A549 (cell line): Measurements from ENCODE around the gene CCDC87. TPM values are rescaled to one million over a fixed set of nuclear protein-coding genes. Genes with fewer than 3 reads are reported as not detected.
"Not testable (repeated sequence)": the region's sequence is repeated elsewhere in the genome, so short reads cannot be mapped to it uniquely, and the experiment has no call there.

Experiments
- ATAC-seq, 2 experiments: fragments of 200-7000 bp in 1 of 2; fragments of >200 bp in 1 of 2; cut with Nextera tagmentation in 1 of 2; cut with Tn5 transposase in 1 of 2; 3 replicates each; pipeline versions ENCODE4 v1.8.0 to v1.9.1; 2018 to 2020; ENCODE audit warnings: mild to moderate bottlenecking in 1 of 2, moderate library complexity in 1 of 2
- CTCF ChIA-PET: fragments of 300-600 bp; sonication (Branson Sonifier 250); formaldehyde crosslinking; extraction: SDS; loops from one replicate; lab custom pipeline; 2021; ENCODE audit warnings: antibody characterized with exemption, inconsistent platforms; lab: Yijun Ruan, JAX
- POLR2A ChIA-PET: fragments of 350-600 bp; formaldehyde crosslinking; extraction: SDS; loops from one replicate; lab custom pipeline; 2021; ENCODE audit warnings: antibody characterized with exemption, inconsistent platforms; lab: Yijun Ruan, JAX
- DNase-seq, 2 experiments: peaks; one replicate each; pipeline versions ENCODE4 v3.0.0 to v3.0.0-alpha.2; 2011 to 2016; ENCODE audit warnings: low read depth in 1 of 2, low spot score in 1 of 2
- FAIRE-seq: peaks from 2 replicates; lab custom pipeline; 2011; peaks lifted over from hg19 to GRCh38; lab: Jason Lieb, UNC
- H3K27ac ChIP-seq, 2 experiments: fragments of >200 bp; sonication (Bioruptor Twin); formaldehyde crosslinking; 3 replicates each; pipeline ENCODE4 v1.5.1; 2016 to 2017
- H3K4me1 ChIP-seq: fragments of >200 bp; sonication (Bioruptor Twin); formaldehyde crosslinking; 3 replicates; pipeline ENCODE4 v1.6.1; 2016
- H3K4me2 ChIP-seq: fragments of >200 bp; sonication (Bioruptor Twin); formaldehyde crosslinking; 3 replicates; pipeline ENCODE4 v1.6.1; 2016
- H3K4me3 ChIP-seq: fragments of >200 bp; sonication (Bioruptor Twin); formaldehyde crosslinking; 3 replicates; pipeline ENCODE4 v1.5.1; 2016
- H3K9me3 ChIP-seq: fragments of >200 bp; sonication (Bioruptor Twin); formaldehyde crosslinking; 3 replicates; pipeline ENCODE4 v1.6.1; 2016
- CBX2 ChIP-seq: fragments of 200-600 bp; sonication (generic); IDR thresholded peaks from 2 replicates; pipeline ENCODE4 v1.6.1; 2016; ENCODE audit warnings: low read depth, mild to moderate bottlenecking, borderline replicate concordance
- CBX8 ChIP-seq: fragments of 200-600 bp; sonication (generic); IDR thresholded peaks from 2 replicates; pipeline ENCODE4 v1.6.1; 2016
- CHD2 ChIP-seq: fragments of 150-350 bp; IDR thresholded peaks from 2 replicates; pipeline ENCODE4 v1.6.1; 2014; ENCODE audit warnings: low read length; ENCODE audit not compliant: partially characterized antibody
- ESRRA ChIP-seq: fragments of 150-350 bp; IDR thresholded peaks from 2 replicates; pipeline ENCODE4 v1.6.1; 2014; ENCODE audit warnings: mild to moderate bottlenecking, low read length, borderline replicate concordance
- GATA3 ChIP-seq: IDR thresholded peaks from 2 replicates; pipeline ENCODE4 v1.6.1; 2012; ENCODE audit warnings: borderline replicate concordance
- HDAC2 ChIP-seq: fragments of 200-600 bp; sonication (generic); IDR thresholded peaks from 2 replicates; pipeline ENCODE4 v1.6.1; 2016
- HEYL ChIP-seq: fragments of 250-450 bp; sonication (Bioruptor Pico); IDR thresholded peaks from 2 replicates; pipeline ENCODE4 v1.8.0; 2021; ENCODE audit warnings: mild to moderate bottlenecking, moderate library complexity
- HOXB13 ChIP-seq: fragments of 250-450 bp; sonication (Bioruptor Pico); IDR thresholded peaks from 2 replicates; pipeline ENCODE4 v1.5.0; 2020; ENCODE audit warnings: low read depth, mild to moderate bottlenecking, moderate library complexity
- KDM5A ChIP-seq: fragments of 200-600 bp; sonication (generic); IDR thresholded peaks from 2 replicates; pipeline ENCODE4 v1.6.1; 2016; ENCODE audit warnings: antibody characterized with exemption, mild to moderate bottlenecking
- MAZ ChIP-seq: fragments of 150-350 bp; IDR thresholded peaks from 2 replicates; pipeline ENCODE4 v1.6.1; 2014; ENCODE audit warnings: antibody characterized with exemption, low read depth, low read length, borderline replicate concordance
- NR3C1 ChIP-seq: fragments of >200 bp; sonication (Bioruptor Twin); formaldehyde crosslinking; IDR thresholded peaks from 3 replicates; pipeline ENCODE4 v1.6.1; 2017
- PHF8 ChIP-seq: fragments of 200-600 bp; sonication (generic); IDR thresholded peaks from 2 replicates; pipeline ENCODE4 v1.6.1; 2016; ENCODE audit warnings: low read depth, mild to moderate bottlenecking, antibody characterized with exemption, moderate library complexity, borderline replicate concordance
- RNF2 ChIP-seq: fragments of 200-600 bp; sonication (generic); IDR thresholded peaks from 2 replicates; pipeline ENCODE4 v1.6.1; 2016; ENCODE audit warnings: low read depth, mild to moderate bottlenecking, antibody characterized with exemption, moderate library complexity, borderline replicate concordance
- SMC3 ChIP-seq: fragments of >200 bp; sonication (Bioruptor Twin); formaldehyde crosslinking; IDR thresholded peaks from 3 replicates; pipeline ENCODE4 v1.6.1; 2018; ENCODE audit warnings: inconsistent platforms
- ZFP36 ChIP-seq: fragments of 450-650 bp; IDR thresholded peaks from 2 replicates; pipeline ENCODE4 v1.6.1; 2014; ENCODE audit warnings: borderline replicate concordance; ENCODE audit not compliant: partially characterized antibody
- WGBS: methylation state at CpG from one replicate; pipeline ENCODE4 v1.1.6; 2017; ENCODE audit errors: missing lambda C conversion rate; 5-methylcytosine and 5-hydroxymethylcytosine counted together
- polyA plus RNA-seq, 4 experiments: library from polyadenylated mRNA; depleted of rRNA in 3 of 4; stranded (reverse); fragments of >200 nt; fragmentation: RNase III in 1 of 4; extraction: RNeasy Plus Mini Kit Qiagen cat#74134 plus additional on column Dnase treatment in 1 of 4; gene quantifications; 2 replicates in 3 of 4; 3 replicates in 1 of 4; pipeline ENCODE4 v1.2.3, GENCODE V29; 2011 to 2017
- small RNA-seq, 6 experiments: library from RNA; depleted of rRNA; stranded (forward); fragments of <200 nt; gene quantifications; one replicate each; pipeline ENCODE3, GENCODE V24; 2012
- TF ChIP-seq, protein P1 (sequence below): fragments of >200 bp; sonication (Bioruptor Twin); formaldehyde crosslinking; IDR thresholded peaks from 3 replicates; pipeline ENCODE4 v1.5.1; 2016
- TF ChIP-seq, protein P2 (sequence below): fragments of 200-600 bp; sonication (generic); IDR thresholded peaks from 2 replicates; pipeline ENCODE4 v1.6.1; 2016; ENCODE audit warnings: antibody characterized with exemption, mild to moderate bottlenecking, moderate library complexity
- TF ChIP-seq, protein P3 (sequence below): IDR thresholded peaks from 2 replicates; pipeline ENCODE4 v1.6.1; 2012

The CCDC87 gene
- polyA plus RNA-seq, 2 of the 4 experiments (the other 2 are of a cell fraction) = 0.47 to 0.68 TPM

DNA sequence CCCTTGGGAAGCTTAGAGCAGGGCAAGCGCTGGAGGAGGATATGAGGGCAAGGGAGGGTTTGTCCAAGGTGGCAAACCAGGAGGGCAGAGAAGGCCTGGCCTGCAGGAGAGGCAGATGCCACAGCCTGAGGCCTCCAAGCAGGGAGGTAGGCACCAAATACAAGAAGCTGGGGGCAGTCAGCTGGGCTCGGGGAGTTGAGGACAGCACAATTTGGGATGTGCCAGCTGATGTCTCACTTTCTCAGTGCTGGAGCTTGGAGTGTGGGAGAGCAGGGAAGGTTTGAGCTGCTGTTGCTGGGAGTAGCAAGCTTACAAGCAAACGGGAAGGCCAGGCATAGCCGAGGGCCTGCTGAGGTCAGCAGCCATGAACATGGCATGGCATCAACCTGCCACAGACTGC lies 51.0 kb downstream of the CCDC87 start:
- FAIRE-seq (no peak), DNase-seq (no peak), ATAC-seq (no peak)
- WGBS = 84% methylated on average over 4 of the region's 4 CpGs
- Histone ChIP-seq H3K4me1 (peaks cover 12% of the 10 kb centered on the region), H3K4me2 (no peak overlapping the region), H3K4me3 (no peak overlapping the region), H3K27ac (no peak overlapping the region), H3K9me3 (no peaks in the 10 kb centered on the region)
- no peak for TF ChIP-seq HEYL (CRISPR knock-in tag)
- TF ChIP-seq, protein P1, sequence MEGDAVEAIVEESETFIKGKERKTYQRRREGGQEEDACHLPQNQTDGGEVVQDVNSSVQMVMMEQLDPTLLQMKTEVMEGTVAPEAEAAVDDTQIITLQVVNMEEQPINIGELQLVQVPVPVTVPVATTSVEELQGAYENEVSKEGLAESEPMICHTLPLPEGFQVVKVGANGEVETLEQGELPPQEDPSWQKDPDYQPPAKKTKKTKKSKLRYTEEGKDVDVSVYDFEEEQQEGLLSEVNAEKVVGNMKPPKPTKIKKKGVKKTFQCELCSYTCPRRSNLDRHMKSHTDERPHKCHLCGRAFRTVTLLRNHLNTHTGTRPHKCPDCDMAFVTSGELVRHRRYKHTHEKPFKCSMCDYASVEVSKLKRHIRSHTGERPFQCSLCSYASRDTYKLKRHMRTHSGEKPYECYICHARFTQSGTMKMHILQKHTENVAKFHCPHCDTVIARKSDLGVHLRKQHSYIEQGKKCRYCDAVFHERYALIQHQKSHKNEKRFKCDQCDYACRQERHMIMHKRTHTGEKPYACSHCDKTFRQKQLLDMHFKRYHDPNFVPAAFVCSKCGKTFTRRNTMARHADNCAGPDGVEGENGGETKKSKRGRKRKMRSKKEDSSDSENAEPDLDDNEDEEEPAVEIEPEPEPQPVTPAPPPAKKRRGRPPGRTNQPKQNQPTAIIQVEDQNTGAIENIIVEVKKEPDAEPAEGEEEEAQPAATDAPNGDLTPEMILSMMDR = no peak
- TF ChIP-seq, protein P2, sequence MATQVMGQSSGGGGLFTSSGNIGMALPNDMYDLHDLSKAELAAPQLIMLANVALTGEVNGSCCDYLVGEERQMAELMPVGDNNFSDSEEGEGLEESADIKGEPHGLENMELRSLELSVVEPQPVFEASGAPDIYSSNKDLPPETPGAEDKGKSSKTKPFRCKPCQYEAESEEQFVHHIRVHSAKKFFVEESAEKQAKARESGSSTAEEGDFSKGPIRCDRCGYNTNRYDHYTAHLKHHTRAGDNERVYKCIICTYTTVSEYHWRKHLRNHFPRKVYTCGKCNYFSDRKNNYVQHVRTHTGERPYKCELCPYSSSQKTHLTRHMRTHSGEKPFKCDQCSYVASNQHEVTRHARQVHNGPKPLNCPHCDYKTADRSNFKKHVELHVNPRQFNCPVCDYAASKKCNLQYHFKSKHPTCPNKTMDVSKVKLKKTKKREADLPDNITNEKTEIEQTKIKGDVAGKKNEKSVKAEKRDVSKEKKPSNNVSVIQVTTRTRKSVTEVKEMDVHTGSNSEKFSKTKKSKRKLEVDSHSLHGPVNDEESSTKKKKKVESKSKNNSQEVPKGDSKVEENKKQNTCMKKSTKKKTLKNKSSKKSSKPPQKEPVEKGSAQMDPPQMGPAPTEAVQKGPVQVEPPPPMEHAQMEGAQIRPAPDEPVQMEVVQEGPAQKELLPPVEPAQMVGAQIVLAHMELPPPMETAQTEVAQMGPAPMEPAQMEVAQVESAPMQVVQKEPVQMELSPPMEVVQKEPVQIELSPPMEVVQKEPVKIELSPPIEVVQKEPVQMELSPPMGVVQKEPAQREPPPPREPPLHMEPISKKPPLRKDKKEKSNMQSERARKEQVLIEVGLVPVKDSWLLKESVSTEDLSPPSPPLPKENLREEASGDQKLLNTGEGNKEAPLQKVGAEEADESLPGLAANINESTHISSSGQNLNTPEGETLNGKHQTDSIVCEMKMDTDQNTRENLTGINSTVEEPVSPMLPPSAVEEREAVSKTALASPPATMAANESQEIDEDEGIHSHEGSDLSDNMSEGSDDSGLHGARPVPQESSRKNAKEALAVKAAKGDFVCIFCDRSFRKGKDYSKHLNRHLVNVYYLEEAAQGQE = no peak
- TF ChIP-seq ZFP36 = no peak
- no peak for TF ChIP-seq PHF8
- TF ChIP-seq CHD2 = no peak
- no peak for TF ChIP-seq ESRRA
- TF ChIP-seq, protein P3, sequence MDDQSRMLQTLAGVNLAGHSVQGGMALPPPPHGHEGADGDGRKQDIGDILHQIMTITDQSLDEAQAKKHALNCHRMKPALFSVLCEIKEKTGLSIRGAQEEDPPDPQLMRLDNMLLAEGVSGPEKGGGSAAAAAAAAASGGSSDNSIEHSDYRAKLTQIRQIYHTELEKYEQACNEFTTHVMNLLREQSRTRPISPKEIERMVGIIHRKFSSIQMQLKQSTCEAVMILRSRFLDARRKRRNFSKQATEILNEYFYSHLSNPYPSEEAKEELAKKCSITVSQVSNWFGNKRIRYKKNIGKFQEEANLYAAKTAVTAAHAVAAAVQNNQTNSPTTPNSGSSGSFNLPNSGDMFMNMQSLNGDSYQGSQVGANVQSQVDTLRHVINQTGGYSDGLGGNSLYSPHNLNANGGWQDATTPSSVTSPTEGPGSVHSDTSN = no peak
- no peak for TF ChIP-seq RNF2
- no peak for TF ChIP-seq HOXB13 (CRISPR knock-in tag)
- no peak for TF ChIP-seq CBX8
- no peak for TF ChIP-seq GATA3
- no peak for TF ChIP-seq SMC3
- no peak for TF ChIP-seq KDM5A
- TF ChIP-seq HDAC2 = no peak
- no peak for TF ChIP-seq NR3C1
- TF ChIP-seq MAZ = no peak
- TF ChIP-seq CBX2 = no peak
- POLR2A ChIA-PET = interaction anchor here (0.5 to 1.8 kb wide), 3 partner anchors 9 to 62 kb away, joined by 3 to 7 read pairs (median 3); partner anchors contain the start of gene DPP3
- CTCF ChIA-PET = interaction anchor here (0.5 to 1.5 kb wide), 2 partner anchors 12 to 56 kb away, joined by 4 read pairs; no protein-coding TSS in a partner anchor

DNA sequence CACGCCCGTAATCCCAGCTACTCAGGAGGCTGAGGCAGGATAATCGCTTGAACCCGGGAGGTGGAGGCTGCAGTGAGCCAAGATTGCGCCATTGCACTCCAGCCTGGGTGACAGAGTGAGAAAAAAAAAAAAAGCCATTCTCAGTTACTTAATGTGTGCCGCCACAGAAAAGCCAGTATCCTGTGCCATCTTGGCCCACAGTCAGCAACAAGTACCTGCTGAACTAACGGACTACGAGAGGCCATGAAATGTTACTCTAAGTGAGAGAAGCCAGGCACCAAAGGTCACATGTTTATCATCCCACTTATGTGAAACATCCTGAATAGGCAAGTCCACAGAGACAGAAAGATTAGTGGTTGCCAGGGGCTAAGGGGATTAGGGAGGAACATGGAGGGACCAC lies 52.3 kb downstream of the CCDC87 start:
- 93% methylated on average over 8 of the region's 8 CpGs for WGBS
- not testable (repeated sequence) for FAIRE-seq

More for the DNA sequence above, 52.3 kb downstream of the CCDC87 start:
- H3K4me2 ChIP-seq, H3K4me1 ChIP-seq, DNase-seq, H3K9me3 ChIP-seq, H3K4me3 ChIP-seq, CTCF ChIA-PET, ATAC-seq, POLR2A ChIA-PET, H3K27ac ChIP-seq: not testable (repeated sequence)

Small RNA genes within 50 kb of the gene (small RNA-seq; reads per million reads assigned to genes)
- gene RNU4-39P = 0 to 0.43 (median 0) reads per million in 6 experiments

Other genes starting within 250 kb of the CCDC87 start
- 47.4 and 56.2 TPM in 2 replicates for gene BRMS1, start 248.0 kb downstream of the CCDC87 start, polyA plus RNA-seq (2011; rRNA removed)
- gene BRMS1, start 248.0 kb downstream of the CCDC87 start, polyA plus RNA-seq (2017; fragmentation: RNase III; extraction: RNeasy Plus Mini Kit Qiagen cat#74134 plus additional on column Dnase treatment) = 87.5 to 90.8 TPM (median 89.9 TPM) in 3 replicates
- gene B4GAT1, start 245.4 kb downstream of the CCDC87 start, polyA plus RNA-seq (2011; rRNA removed) = 11.0 and 12.2 TPM in 2 replicates
- gene B4GAT1, start 245.4 kb downstream of the CCDC87 start, polyA plus RNA-seq (2017; fragmentation: RNase III; extraction: RNeasy Plus Mini Kit Qiagen cat#74134 plus additional on column Dnase treatment) = 15.3 to 18.7 TPM (median 18.0 TPM) in 3 replicates
- gene SLC29A2, start 221.3 kb downstream of the CCDC87 start, polyA plus RNA-seq (2011; rRNA removed) = 2.6 and 3.9 TPM in 2 replicates
- 4.3 to 7.6 TPM (median 6.4 TPM) in 3 replicates for gene SLC29A2, start 221.3 kb downstream of the CCDC87 start, polyA plus RNA-seq (2017; fragmentation: RNase III; extraction: RNeasy Plus Mini Kit Qiagen cat#74134 plus additional on column Dnase treatment)
- gene NPAS4, start 172.0 kb downstream of the CCDC87 start, polyA plus RNA-seq (2011; rRNA removed) = not detected in 2 replicates
- 0.03 TPM in 1 of 3 replicates, not detected in the others for gene NPAS4, start 172.0 kb downstream of the CCDC87 start, polyA plus RNA-seq (2017; fragmentation: RNase III; extraction: RNeasy Plus Mini Kit Qiagen cat#74134 plus additional on column Dnase treatment)
- 62.9 and 70.1 TPM in 2 replicates for gene MRPL11, start 154.2 kb downstream of the CCDC87 start, polyA plus RNA-seq (2011; rRNA removed)
- 71.9 to 73.8 TPM (median 73.5 TPM) in 3 replicates for gene MRPL11, start 154.2 kb downstream of the CCDC87 start, polyA plus RNA-seq (2017; fragmentation: RNase III; extraction: RNeasy Plus Mini Kit Qiagen cat#74134 plus additional on column Dnase treatment)
- 2.3 and 2.7 TPM in 2 replicates for gene PELI3, start 126.2 kb downstream of the CCDC87 start, polyA plus RNA-seq (2011; rRNA removed)
- 4.4 to 5.7 TPM (median 5.6 TPM) in 3 replicates for gene PELI3, start 126.2 kb downstream of the CCDC87 start, polyA plus RNA-seq (2017; fragmentation: RNase III; extraction: RNeasy Plus Mini Kit Qiagen cat#74134 plus additional on column Dnase treatment)
- gene DPP3, start 112.6 kb downstream of the CCDC87 start, polyA plus RNA-seq (2011; rRNA removed) = 52.2 TPM in 2 replicates
- gene DPP3, start 112.6 kb downstream of the CCDC87 start, polyA plus RNA-seq (2017; fragmentation: RNase III; extraction: RNeasy Plus Mini Kit Qiagen cat#74134 plus additional on column Dnase treatment) = 70.5 to 71.7 TPM (median 71.1 TPM) in 3 replicates
- 12.5 and 14.7 TPM in 2 replicates for gene BBS1, start 82.4 kb downstream of the CCDC87 start, polyA plus RNA-seq (2011; rRNA removed)
- 10.9 to 13.4 TPM (median 12.5 TPM) in 3 replicates for gene BBS1, start 82.4 kb downstream of the CCDC87 start, polyA plus RNA-seq (2017; fragmentation: RNase III; extraction: RNeasy Plus Mini Kit Qiagen cat#74134 plus additional on column Dnase treatment)
- 8.4 and 8.6 TPM in 2 replicates for gene ZDHHC24, start 47.0 kb downstream of the CCDC87 start, polyA plus RNA-seq (2011; rRNA removed)
- 6.8 to 9.3 TPM (median 8.7 TPM) in 3 replicates for gene ZDHHC24, start 47.0 kb downstream of the CCDC87 start, polyA plus RNA-seq (2017; fragmentation: RNase III; extraction: RNeasy Plus Mini Kit Qiagen cat#74134 plus additional on column Dnase treatment)
- gene ACTN3, start 46.2 kb downstream of the CCDC87 start, polyA plus RNA-seq (2011; rRNA removed) = 0.03 TPM in 1 of 2 replicates, not detected in the other
- not detected in 3 replicates for gene ACTN3, start 46.2 kb downstream of the CCDC87 start, polyA plus RNA-seq (2017; fragmentation: RNase III; extraction: RNeasy Plus Mini Kit Qiagen cat#74134 plus additional on column Dnase treatment)
- 19.2 and 29.1 TPM in 2 replicates for gene CTSF, start 24.5 kb downstream of the CCDC87 start, polyA plus RNA-seq (2011; rRNA removed)
- 23.0 to 32.1 TPM (median 29.8 TPM) in 3 replicates for gene CTSF, start 24.5 kb downstream of the CCDC87 start, polyA plus RNA-seq (2017; fragmentation: RNase III; extraction: RNeasy Plus Mini Kit Qiagen cat#74134 plus additional on column Dnase treatment)
- gene CCS, start 122 bp upstream of the CCDC87 start, polyA plus RNA-seq (2011; rRNA removed) = 17.2 and 18.3 TPM in 2 replicates
- 40.3 to 48.2 TPM (median 46.5 TPM) in 3 replicates for gene CCS, start 122 bp upstream of the CCDC87 start, polyA plus RNA-seq (2017; fragmentation: RNase III; extraction: RNeasy Plus Mini Kit Qiagen cat#74134 plus additional on column Dnase treatment)
- 33.0 and 38.0 TPM in 2 replicates for gene RBM14, start 23.6 kb upstream of the CCDC87 start, polyA plus RNA-seq (2011; rRNA removed)
- gene RBM14, start 23.6 kb upstream of the CCDC87 start, polyA plus RNA-seq (2017; fragmentation: RNase III; extraction: RNeasy Plus Mini Kit Qiagen cat#74134 plus additional on column Dnase treatment) = 99.7 to 103 TPM (median 102 TPM) in 3 replicates
- gene RBM4, start 45.6 kb upstream of the CCDC87 start, polyA plus RNA-seq (2011; rRNA removed) = 190 and 264 TPM in 2 replicates
- 164 to 171 TPM (median 168 TPM) in 3 replicates for gene RBM4, start 45.6 kb upstream of the CCDC87 start, polyA plus RNA-seq (2017; fragmentation: RNase III; extraction: RNeasy Plus Mini Kit Qiagen cat#74134 plus additional on column Dnase treatment)
- 30.1 and 32.7 TPM in 2 replicates for gene RBM4B, start 84.8 kb upstream of the CCDC87 start, polyA plus RNA-seq (2011; rRNA removed)
- 24.6 to 31.0 TPM (median 28.0 TPM) in 3 replicates for gene RBM4B, start 84.8 kb upstream of the CCDC87 start, polyA plus RNA-seq (2017; fragmentation: RNase III; extraction: RNeasy Plus Mini Kit Qiagen cat#74134 plus additional on column Dnase treatment)
- 4.4 and 5.8 TPM in 2 replicates for gene SPTBN2, start 136.2 kb upstream of the CCDC87 start, polyA plus RNA-seq (2011; rRNA removed)
- 8.1 to 9.9 TPM (median 9.6 TPM) in 3 replicates for gene SPTBN2, start 136.2 kb upstream of the CCDC87 start, polyA plus RNA-seq (2017; fragmentation: RNase III; extraction: RNeasy Plus Mini Kit Qiagen cat#74134 plus additional on column Dnase treatment)